Panc1 (cell line): ENCODE results near the gene ZFC3H1.

ENCODE experiments used
- SIN3A ChIP-seq: IDR thresholded peaks from 2 replicates; pipeline ENCODE4 v1.6.1; 2012; ENCODE audit warnings: low read depth, mild to moderate bottlenecking, low read length, moderate library complexity, borderline replicate concordance; ENCODE audit not compliant: insufficient read depth
- TCF7L2 ChIP-seq: IDR thresholded peaks from 2 replicates; pipeline ENCODE4 v1.6.1; 2011; ENCODE audit warnings: mild to moderate bottlenecking, low read depth, low read length, inconsistent platforms
- TF ChIP-seq, protein P1 (sequence below): fragments of 450-650 bp; IDR thresholded peaks from 2 replicates; pipeline ENCODE4 v1.5.1; 2017; ENCODE audit warnings: mild to moderate bottlenecking

DNA sequence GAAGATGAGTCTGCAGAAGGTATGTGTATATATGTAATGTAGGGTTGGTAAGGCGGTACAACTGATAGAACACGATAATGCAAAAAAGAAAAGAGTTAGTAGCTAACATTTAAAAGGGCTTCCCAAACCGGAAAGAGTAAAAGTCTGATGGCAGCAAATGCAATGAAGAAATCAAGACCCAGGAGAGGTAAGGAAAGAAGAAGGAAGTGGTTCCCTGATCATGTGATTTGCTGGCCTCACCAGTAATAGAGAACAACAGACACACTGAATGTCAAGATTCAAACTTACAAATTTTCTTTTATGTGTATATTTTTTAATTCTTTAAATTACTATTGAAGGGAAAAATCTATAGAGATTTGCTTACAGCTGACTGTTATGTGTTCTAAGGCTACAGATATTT lies 18.4 kb downstream of the ZFC3H1 start:
- TF ChIP-seq, protein P1, sequence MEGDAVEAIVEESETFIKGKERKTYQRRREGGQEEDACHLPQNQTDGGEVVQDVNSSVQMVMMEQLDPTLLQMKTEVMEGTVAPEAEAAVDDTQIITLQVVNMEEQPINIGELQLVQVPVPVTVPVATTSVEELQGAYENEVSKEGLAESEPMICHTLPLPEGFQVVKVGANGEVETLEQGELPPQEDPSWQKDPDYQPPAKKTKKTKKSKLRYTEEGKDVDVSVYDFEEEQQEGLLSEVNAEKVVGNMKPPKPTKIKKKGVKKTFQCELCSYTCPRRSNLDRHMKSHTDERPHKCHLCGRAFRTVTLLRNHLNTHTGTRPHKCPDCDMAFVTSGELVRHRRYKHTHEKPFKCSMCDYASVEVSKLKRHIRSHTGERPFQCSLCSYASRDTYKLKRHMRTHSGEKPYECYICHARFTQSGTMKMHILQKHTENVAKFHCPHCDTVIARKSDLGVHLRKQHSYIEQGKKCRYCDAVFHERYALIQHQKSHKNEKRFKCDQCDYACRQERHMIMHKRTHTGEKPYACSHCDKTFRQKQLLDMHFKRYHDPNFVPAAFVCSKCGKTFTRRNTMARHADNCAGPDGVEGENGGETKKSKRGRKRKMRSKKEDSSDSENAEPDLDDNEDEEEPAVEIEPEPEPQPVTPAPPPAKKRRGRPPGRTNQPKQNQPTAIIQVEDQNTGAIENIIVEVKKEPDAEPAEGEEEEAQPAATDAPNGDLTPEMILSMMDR, result no peak
- no peak for TF ChIP-seq SIN3A
- no peak for TF ChIP-seq TCF7L2
